Measurements from ENCODE around the gene SMLR1.

Gene SMLR1

DNA sequence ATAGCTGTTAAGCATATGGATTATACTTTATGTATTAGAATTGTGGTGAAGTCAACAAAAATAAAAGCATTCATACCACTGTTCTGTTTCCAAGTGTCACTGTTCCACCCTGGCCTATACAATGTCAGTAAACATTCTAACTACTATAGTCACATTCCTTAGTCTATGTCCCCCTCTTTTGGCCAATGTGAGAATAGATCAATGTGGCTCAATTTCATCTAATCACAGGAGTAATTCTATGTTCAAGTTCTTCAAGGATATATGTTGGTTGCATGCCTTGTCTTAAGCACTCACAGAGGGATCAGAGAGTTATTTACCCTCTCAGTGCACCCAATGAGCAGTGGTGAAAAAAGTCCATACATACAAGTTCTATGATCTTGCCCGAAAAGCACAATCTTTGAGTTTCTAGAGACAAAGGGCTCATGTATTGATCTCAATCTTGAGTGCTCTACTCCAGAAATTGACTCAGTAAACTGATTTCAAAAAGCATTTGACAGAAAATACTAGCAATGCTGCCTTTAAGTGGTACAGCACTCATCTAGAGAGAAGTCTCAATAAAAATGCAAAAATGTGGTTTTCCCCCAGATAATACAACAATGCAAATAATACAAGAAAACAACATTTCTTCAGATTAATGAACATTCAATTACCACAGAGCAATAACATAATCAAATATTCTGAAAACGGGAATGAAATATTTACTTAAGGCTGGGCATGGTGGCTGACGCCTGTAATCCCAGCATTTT lies 16.5 kb downstream of the SMLR1 start:
- H2BK120ac ChIP-seq (ENCODE audit: low read depth, low read length) = no peak overlapping the region
- H3K4me1 ChIP-seq (ENCODE audit: control insufficient read depth in 2 of 2, insufficient read depth in 1 of 2, low read depth in 1 of 2, low read length in 2 of 2) = peaks cover 0 to 2% of the 10 kb centered on the region in 2 donors
- H3K79me1 ChIP-seq (ENCODE audit: low read depth, low read length) = no peaks in the 10 kb centered on the region
- H3K27me3 ChIP-seq (ENCODE audit: control insufficient read depth in 3 of 3, insufficient read depth in 3 of 3, low read depth in 1 of 3, low read length in 3 of 3) = no peaks in the 10 kb centered on the region
- H3K4ac ChIP-seq (ENCODE audit: low read length) = no peak overlapping the region
- H2BK5ac ChIP-seq (ENCODE audit: low read length) = no peak overlapping the region
- no peak overlapping the region for H2BK12ac ChIP-seq (ENCODE audit: low read length)
- H2AFZ ChIP-seq (ENCODE audit: low read length) = no peak overlapping the region
- H3K18ac ChIP-seq (ENCODE audit: low read length) = no peak overlapping the region
- H3K14ac ChIP-seq (ENCODE audit: low read length) = no peak overlapping the region
- no peak overlapping the region for H2AK5ac ChIP-seq (ENCODE audit: low read depth, low read length)
- peak; percentile 23 for DNase-seq (ENCODE audit: low spot score)
- no CpG with 5 or more reads among the region's 3 CpGs for WGBS, 2 donors (ENCODE audit: extremely low coverage in 2 of 2, insufficient read length in 2 of 2, insufficient replicate concordance in 1 of 2)
- H4K91ac ChIP-seq (ENCODE audit: low read depth, low read length, poor library complexity) = no peak overlapping the region
- H3K9ac ChIP-seq (ENCODE audit: low read depth, low read length, poor library complexity) = no peak overlapping the region
- H3K36me3 ChIP-seq (replicated peaks in 1 of 2; ENCODE audit: control insufficient read depth in 2 of 2, insufficient read depth in 2 of 2, low read length in 2 of 2) = peaks cover 0 to 5% of the 10 kb centered on the region in 2 donors
- H3K4me2 ChIP-seq (ENCODE audit: insufficient read depth, low read length, poor library complexity, severe bottlenecking) = no peak overlapping the region
- no peak overlapping the region for H3K4me3 ChIP-seq (ENCODE audit: low read length in 2 of 2)
- no peak overlapping the region for H3K27ac ChIP-seq (replicated peaks; ENCODE audit: low read length)
- H4K8ac ChIP-seq (ENCODE audit: low read depth, low read length) = no peak overlapping the region
- H3K9me3 ChIP-seq (replicated peaks in 1 of 2; ENCODE audit: control insufficient read depth in 2 of 2, insufficient read depth in 1 of 2, low read depth in 1 of 2, low read length in 2 of 2) = no peaks in the 10 kb centered on the region
- no peak overlapping the region for H3K23ac ChIP-seq (ENCODE audit: low read depth, low read length, poor library complexity)
- H2BK15ac ChIP-seq (ENCODE audit: low read length) = no peak overlapping the region

GRCh38 chr6:130846501-130846900 lies 19.3 kb downstream of the SMLR1 start:
- no peaks in the 10 kb centered on the region for H3K36me3 ChIP-seq (replicated peaks in 1 of 2; ENCODE audit: control insufficient read depth in 2 of 2, insufficient read depth in 2 of 2, low read length in 2 of 2)
- H4K91ac ChIP-seq (ENCODE audit: low read depth, low read length, poor library complexity) = no peak overlapping the region
- no peak overlapping the region for H3K18ac ChIP-seq (ENCODE audit: low read length)
- H2AFZ ChIP-seq (ENCODE audit: low read length) = no peak overlapping the region
- H3K23ac ChIP-seq (ENCODE audit: low read depth, low read length, poor library complexity) = no peak overlapping the region
- no peak overlapping the region for H3K9ac ChIP-seq (ENCODE audit: low read depth, low read length, poor library complexity)
- no peak overlapping the region for H2BK5ac ChIP-seq (ENCODE audit: low read length)
- H2BK120ac ChIP-seq (ENCODE audit: low read depth, low read length) = no peak overlapping the region
- WGBS, 2 donors (ENCODE audit: extremely low coverage in 2 of 2, insufficient read length in 2 of 2, insufficient replicate concordance in 1 of 2) = no CpG with 5 or more reads among the region's 1 CpG
- no peak overlapping the region for H3K14ac ChIP-seq (ENCODE audit: low read length)
- no peak overlapping the region for H3K4me3 ChIP-seq (ENCODE audit: low read length in 2 of 2)
- H2AK5ac ChIP-seq (ENCODE audit: low read depth, low read length) = no peak overlapping the region
- no peak overlapping the region for H4K8ac ChIP-seq (ENCODE audit: low read depth, low read length)
- no peak overlapping the region for H2BK12ac ChIP-seq (ENCODE audit: low read length)
- H3K9me3 ChIP-seq (replicated peaks in 1 of 2; ENCODE audit: control insufficient read depth in 2 of 2, insufficient read depth in 1 of 2, low read depth in 1 of 2, low read length in 2 of 2) = no peaks in the 10 kb centered on the region
- H3K79me1 ChIP-seq (ENCODE audit: low read depth, low read length) = no peaks in the 10 kb centered on the region
- H2BK15ac ChIP-seq (ENCODE audit: low read length) = no peak overlapping the region
- H3K4ac ChIP-seq (ENCODE audit: low read length) = no peak overlapping the region
- peaks cover 0 to 11% of the 10 kb centered on the region in 2 donors for H3K4me1 ChIP-seq (ENCODE audit: control insufficient read depth in 2 of 2, insufficient read depth in 1 of 2, low read depth in 1 of 2, low read length in 2 of 2)
- H3K4me2 ChIP-seq (ENCODE audit: insufficient read depth, low read length, poor library complexity, severe bottlenecking) = no peak overlapping the region
- H3K27ac ChIP-seq (replicated peaks; ENCODE audit: low read length) = no peak overlapping the region
- DNase-seq (ENCODE audit: low spot score) = no peak
- H3K27me3 ChIP-seq (ENCODE audit: control insufficient read depth in 3 of 3, insufficient read depth in 3 of 3, low read depth in 1 of 3, low read length in 3 of 3) = no peaks in the 10 kb centered on the region

- H3K27ac ChIP-seq (replicated peaks; ENCODE audit: low read length) = no peak overlapping the region
- H4K8ac ChIP-seq (ENCODE audit: low read depth, low read length) = no peak overlapping the region
- no peak overlapping the region for H2AK5ac ChIP-seq (ENCODE audit: low read depth, low read length)
- H3K4me3 ChIP-seq (ENCODE audit: low read length in 2 of 2) = no peak overlapping the region
- H4K91ac ChIP-seq (ENCODE audit: low read depth, low read length, poor library complexity) = no peak overlapping the region
- no peaks in the 10 kb centered on the region for H3K9me3 ChIP-seq (replicated peaks in 1 of 2; ENCODE audit: control insufficient read depth in 2 of 2, insufficient read depth in 1 of 2, low read depth in 1 of 2, low read length in 2 of 2)
- no peak overlapping the region for H2BK12ac ChIP-seq (ENCODE audit: low read length)
- H2BK15ac ChIP-seq (ENCODE audit: low read length) = no peak overlapping the region
- no peak overlapping the region for H3K4ac ChIP-seq (ENCODE audit: low read length)
- no CpG with 5 or more reads among the region's 7 CpGs for WGBS, 2 donors (ENCODE audit: extremely low coverage in 2 of 2, insufficient read length in 2 of 2, insufficient replicate concordance in 1 of 2)
- H2BK5ac ChIP-seq (ENCODE audit: low read length) = no peak overlapping the region
- no peak overlapping the region for H3K4me2 ChIP-seq (ENCODE audit: insufficient read depth, low read length, poor library complexity, severe bottlenecking)
- peaks cover 0 to 18% of the 10 kb centered on the region in 2 donors for H3K4me1 ChIP-seq (ENCODE audit: control insufficient read depth in 2 of 2, insufficient read depth in 1 of 2, low read depth in 1 of 2, low read length in 2 of 2)
- H3K9ac ChIP-seq (ENCODE audit: low read depth, low read length, poor library complexity) = no peak overlapping the region
- no peak overlapping the region for H3K23ac ChIP-seq (ENCODE audit: low read depth, low read length, poor library complexity)
- DNase-seq (ENCODE audit: low spot score) = no peak
- no peak overlapping the region for H3K14ac ChIP-seq (ENCODE audit: low read length)
- H2AFZ ChIP-seq (ENCODE audit: low read length) = no peak overlapping the region
- no peaks in the 10 kb centered on the region for H3K36me3 ChIP-seq (replicated peaks in 1 of 2; ENCODE audit: control insufficient read depth in 2 of 2, insufficient read depth in 2 of 2, low read length in 2 of 2)
- no peak overlapping the region for H2BK120ac ChIP-seq (ENCODE audit: low read depth, low read length)
- no peaks in the 10 kb centered on the region for H3K27me3 ChIP-seq (ENCODE audit: control insufficient read depth in 3 of 3, insufficient read depth in 3 of 3, low read depth in 1 of 3, low read length in 3 of 3)
- H3K79me1 ChIP-seq (ENCODE audit: low read depth, low read length) = no peaks in the 10 kb centered on the region
- H3K18ac ChIP-seq (ENCODE audit: low read length) = no peak overlapping the region
Observed at GRCh38 chr6:130847001-130847910, 20.1 kb downstream of the SMLR1 start.

DNA sequence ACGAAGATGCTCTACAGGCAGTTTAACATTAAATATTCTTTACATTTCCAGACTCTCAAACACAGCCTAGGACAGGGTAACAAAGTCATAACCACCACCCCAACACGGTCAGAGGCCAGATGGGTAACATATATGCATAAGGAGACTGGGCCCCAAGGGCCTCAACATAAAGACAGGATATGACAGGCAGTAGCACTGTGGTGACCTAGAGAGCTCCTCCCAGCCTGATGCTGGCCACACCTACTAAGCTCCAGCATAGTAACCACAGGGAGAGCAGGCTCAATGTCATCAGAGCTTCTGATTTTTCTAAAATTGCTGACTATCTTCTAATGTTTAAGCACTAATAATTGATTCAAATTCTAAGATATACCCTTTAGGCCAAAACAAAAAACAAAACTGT lies 21.7 kb downstream of the SMLR1 start:
- Histone ChIP-seq H2BK12ac (ENCODE audit: low read length) (no peak overlapping the region), H2AFZ (ENCODE audit: low read length) (no peak overlapping the region), H2AK5ac (ENCODE audit: low read depth, low read length) (no peak overlapping the region), H3K4me2 (ENCODE audit: insufficient read depth, low read length, poor library complexity, severe bottlenecking) (no peak overlapping the region), H3K36me3 (replicated peaks in 1 of 2; ENCODE audit: control insufficient read depth in 2 of 2, insufficient read depth in 2 of 2, low read length in 2 of 2) (no peaks in the 10 kb centered on the region), H3K18ac (ENCODE audit: low read length) (no peak overlapping the region), H3K14ac (ENCODE audit: low read length) (no peak overlapping the region), H4K91ac (ENCODE audit: low read depth, low read length, poor library complexity) (no peak overlapping the region), H3K9ac (ENCODE audit: low read depth, low read length, poor library complexity) (no peak overlapping the region), H2BK120ac (ENCODE audit: low read depth, low read length) (no peak overlapping the region), H2BK15ac (ENCODE audit: low read length) (no peak overlapping the region), H3K27ac (replicated peaks; ENCODE audit: low read length) (no peak overlapping the region), H3K4me3 (ENCODE audit: low read length in 2 of 2) (no peak overlapping the region), H3K23ac (ENCODE audit: low read depth, low read length, poor library complexity) (no peak overlapping the region), H2BK5ac (ENCODE audit: low read length) (no peak overlapping the region), H3K4me1 (ENCODE audit: control insufficient read depth in 2 of 2, insufficient read depth in 1 of 2, low read depth in 1 of 2, low read length in 2 of 2) (peaks cover 4 to 33% of the 10 kb centered on the region in 2 donors), H3K4ac (ENCODE audit: low read length) (no peak overlapping the region), H4K8ac (ENCODE audit: low read depth, low read length) (no peak overlapping the region), H3K79me1 (ENCODE audit: low read depth, low read length) (no peaks in the 10 kb centered on the region), H3K27me3 (ENCODE audit: control insufficient read depth in 3 of 3, insufficient read depth in 3 of 3, low read depth in 1 of 3, low read length in 3 of 3) (no peaks in the 10 kb centered on the region), H3K9me3 (replicated peaks in 1 of 2; ENCODE audit: control insufficient read depth in 2 of 2, insufficient read depth in 1 of 2, low read depth in 1 of 2, low read length in 2 of 2) (no peaks in the 10 kb centered on the region)
- WGBS, 2 donors (ENCODE audit: extremely low coverage in 2 of 2, insufficient read length in 2 of 2, insufficient replicate concordance in 1 of 2) = no CpG with 5 or more reads among the region's 2 CpGs
- DNase-seq (ENCODE audit: low spot score) = no peak

Measured in neuronal stem cell (in vitro differentiated cells).